Peyer's patch (tissue), 4 donors: ENCODE results near the gene RAB3B.

Experiments used
- POLR2A ChIP-seq, 2 donors: fragments of 450-650 bp; IDR thresholded peaks; one replicate each; pipeline ENCODE4 v1.5.1; 2017; ENCODE audit warnings: antibody characterized with exemption in 2 of 2, mild to moderate bottlenecking in 2 of 2, moderate library complexity in 2 of 2
- TF ChIP-seq, protein P1 (sequence below), 6 experiments: fragments of 450-650 bp in 4 of 6; fragments of 200-600 bp in 2 of 6; sonication (generic) in 1 of 6; IDR thresholded peaks; one replicate each; pipeline ENCODE4 v1.5.1; 2017 to 2019; ENCODE audit warnings: antibody characterized with exemption in 6 of 6, mild to moderate bottlenecking in 3 of 6, moderate library complexity in 1 of 6

DNA sequence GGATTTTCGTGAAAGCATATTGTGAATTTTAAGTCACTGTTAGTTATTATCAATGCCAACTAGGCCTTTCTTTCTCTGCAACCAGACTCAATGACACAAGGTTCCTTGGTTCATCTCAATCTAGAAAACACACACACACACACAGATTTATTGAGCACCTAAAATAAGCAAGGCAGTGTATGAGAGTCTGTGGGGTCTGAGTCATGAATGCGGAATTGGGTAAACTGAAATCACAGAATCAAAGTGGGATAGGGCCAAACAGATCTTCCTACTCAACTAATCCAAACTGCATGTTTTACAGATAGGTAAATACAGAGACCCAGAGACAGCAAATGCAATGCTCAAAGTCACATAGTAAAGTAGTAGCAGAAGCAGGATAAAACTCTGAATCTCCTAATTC, 63.5 kb downstream of the RAB3B start:
- TF ChIP-seq, protein P1, sequence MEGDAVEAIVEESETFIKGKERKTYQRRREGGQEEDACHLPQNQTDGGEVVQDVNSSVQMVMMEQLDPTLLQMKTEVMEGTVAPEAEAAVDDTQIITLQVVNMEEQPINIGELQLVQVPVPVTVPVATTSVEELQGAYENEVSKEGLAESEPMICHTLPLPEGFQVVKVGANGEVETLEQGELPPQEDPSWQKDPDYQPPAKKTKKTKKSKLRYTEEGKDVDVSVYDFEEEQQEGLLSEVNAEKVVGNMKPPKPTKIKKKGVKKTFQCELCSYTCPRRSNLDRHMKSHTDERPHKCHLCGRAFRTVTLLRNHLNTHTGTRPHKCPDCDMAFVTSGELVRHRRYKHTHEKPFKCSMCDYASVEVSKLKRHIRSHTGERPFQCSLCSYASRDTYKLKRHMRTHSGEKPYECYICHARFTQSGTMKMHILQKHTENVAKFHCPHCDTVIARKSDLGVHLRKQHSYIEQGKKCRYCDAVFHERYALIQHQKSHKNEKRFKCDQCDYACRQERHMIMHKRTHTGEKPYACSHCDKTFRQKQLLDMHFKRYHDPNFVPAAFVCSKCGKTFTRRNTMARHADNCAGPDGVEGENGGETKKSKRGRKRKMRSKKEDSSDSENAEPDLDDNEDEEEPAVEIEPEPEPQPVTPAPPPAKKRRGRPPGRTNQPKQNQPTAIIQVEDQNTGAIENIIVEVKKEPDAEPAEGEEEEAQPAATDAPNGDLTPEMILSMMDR (IDR thresholded peaks at IDR 0.05) = no peak
- no peak for TF ChIP-seq POLR2A (IDR thresholded peaks at IDR 0.05)
